Neural cell (in vitro differentiated cells): Measurements from ENCODE around the gene LYSET.
"Not testable (repeated sequence)": the region's sequence is repeated elsewhere in the genome, so short reads cannot be mapped to it uniquely, and the experiment has no call there.

Source experiments
- EP300 ChIP-seq: fragments of 450-650 bp; conservative IDR thresholded peaks from 2 replicates; pipeline ENCODE4 v1.6.1; 2014; ENCODE audit warnings: antibody characterized with exemption, mild to moderate bottlenecking, moderate library complexity; ENCODE audit not compliant: poor library complexity, severe bottlenecking
- EZH2 ChIP-seq: fragments of 200-600, 300-800 bp; shearing (Covaris generic), sonication (generic); IDR thresholded peaks from 2 replicates; pipeline ENCODE4 v1.6.1; 2014; ENCODE audit warnings: antibody characterized with exemption, low read length, borderline replicate concordance, mild to moderate bottlenecking; ENCODE audit not compliant: insufficient read depth, poor library complexity, severe bottlenecking
- POLR2AphosphoS5 ChIP-seq: IDR thresholded peaks from 2 replicates; pipeline ENCODE4 v1.6.1; 2012
- RAD21 ChIP-seq: fragments of 450-650 bp; conservative IDR thresholded peaks from 2 replicates; pipeline ENCODE4 v1.6.1; 2014; ENCODE audit warnings: antibody characterized with exemption, mild to moderate bottlenecking, moderate library complexity
- REST ChIP-seq: IDR thresholded peaks from 2 replicates; pipeline ENCODE4 v1.6.1; 2012; ENCODE audit warnings: borderline replicate concordance
- TAF1 ChIP-seq: IDR thresholded peaks from 2 replicates; pipeline ENCODE4 v1.6.1; 2012; ENCODE audit warnings: low read depth
- TF ChIP-seq, protein P1 (sequence below): fragments of 450-650 bp; IDR thresholded peaks from 2 replicates; pipeline ENCODE4 v1.5.1; 2014; ENCODE audit warnings: antibody characterized with exemption, mild to moderate bottlenecking, moderate library complexity; ENCODE audit not compliant: poor library complexity, severe bottlenecking

GRCh38 chr14:93159625-93160352 lies 25.3 kb upstream of the LYSET start:
- TF ChIP-seq EP300, EZH2, REST, POLR2AphosphoS5, RAD21, TAF1: not testable (repeated sequence)
- TF ChIP-seq, protein P1, sequence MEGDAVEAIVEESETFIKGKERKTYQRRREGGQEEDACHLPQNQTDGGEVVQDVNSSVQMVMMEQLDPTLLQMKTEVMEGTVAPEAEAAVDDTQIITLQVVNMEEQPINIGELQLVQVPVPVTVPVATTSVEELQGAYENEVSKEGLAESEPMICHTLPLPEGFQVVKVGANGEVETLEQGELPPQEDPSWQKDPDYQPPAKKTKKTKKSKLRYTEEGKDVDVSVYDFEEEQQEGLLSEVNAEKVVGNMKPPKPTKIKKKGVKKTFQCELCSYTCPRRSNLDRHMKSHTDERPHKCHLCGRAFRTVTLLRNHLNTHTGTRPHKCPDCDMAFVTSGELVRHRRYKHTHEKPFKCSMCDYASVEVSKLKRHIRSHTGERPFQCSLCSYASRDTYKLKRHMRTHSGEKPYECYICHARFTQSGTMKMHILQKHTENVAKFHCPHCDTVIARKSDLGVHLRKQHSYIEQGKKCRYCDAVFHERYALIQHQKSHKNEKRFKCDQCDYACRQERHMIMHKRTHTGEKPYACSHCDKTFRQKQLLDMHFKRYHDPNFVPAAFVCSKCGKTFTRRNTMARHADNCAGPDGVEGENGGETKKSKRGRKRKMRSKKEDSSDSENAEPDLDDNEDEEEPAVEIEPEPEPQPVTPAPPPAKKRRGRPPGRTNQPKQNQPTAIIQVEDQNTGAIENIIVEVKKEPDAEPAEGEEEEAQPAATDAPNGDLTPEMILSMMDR: not testable (repeated sequence)
